KBM-7 (cell line): ENCODE results near the gene IQGAP1.

ENCODE experiments used
- DNase-seq: peaks from one replicate; pipeline ENCODE4 v3.0.0-alpha.2; 2015
- in situ Hi-C: fragments of 300-500 bp; cut with MboI; formaldehyde crosslinking; loops from 2 replicates; pipeline ENCODE4 v1.14.3; 2020; ENCODE audit warnings: low sequenced_read_pairs, low pct_unique_long_range_greater_than_20kb, mixed read lengths

IQGAP1 gene

DNA sequence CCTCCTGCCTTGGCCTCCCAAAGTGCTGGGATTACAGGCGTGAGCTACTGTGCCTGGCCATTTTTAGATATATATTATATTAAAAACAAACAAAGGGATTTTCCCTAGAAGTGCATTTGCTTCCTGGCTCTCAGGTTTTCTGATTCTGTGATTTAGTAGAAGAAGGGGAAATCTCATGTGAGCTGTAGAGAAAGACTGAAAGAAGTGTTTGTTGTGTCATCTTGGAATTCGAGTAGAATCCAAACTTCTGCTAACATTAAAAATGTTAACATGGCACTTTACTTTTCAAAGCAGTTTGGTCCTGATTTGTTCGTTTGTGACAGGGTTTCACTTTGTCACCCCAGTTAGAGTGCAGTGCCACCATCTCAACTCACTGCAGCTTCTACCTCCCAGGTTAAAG is 34.9 kb downstream of the IQGAP1 start:
- in situ Hi-C loops, result no loop called here
- DNase-seq, result no peak

DNA sequence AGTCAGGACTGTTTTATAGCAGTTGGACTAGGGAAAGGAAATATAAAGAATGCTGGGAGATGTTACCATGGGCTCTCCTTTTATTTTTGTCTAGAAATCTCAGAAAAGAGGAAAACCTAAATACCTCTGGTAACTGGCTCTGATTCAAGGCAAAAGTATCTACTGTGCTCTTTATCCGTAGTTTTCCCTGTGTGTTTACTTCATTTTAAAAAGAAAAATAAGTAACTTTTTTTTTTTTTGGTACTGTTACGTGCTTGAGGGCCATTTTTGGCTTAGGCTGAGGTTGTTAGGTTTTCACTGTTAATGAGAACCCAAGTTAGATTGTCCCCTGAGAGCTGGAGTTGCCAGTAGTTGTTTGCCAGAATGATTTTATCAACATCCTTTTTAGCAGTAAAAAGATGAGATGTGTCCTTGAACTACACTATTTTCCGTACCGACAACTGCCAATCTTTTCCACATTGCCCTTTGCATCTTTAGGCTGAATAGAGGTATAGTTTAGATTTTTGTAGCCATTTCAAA is 35.8 kb downstream of the IQGAP1 start:
- in situ Hi-C loops, result no loop called here
- no peak for DNase-seq

GRCh38 chr15:90425726-90426346 is 37.8 kb downstream of the IQGAP1 start:
- in situ Hi-C loops, result no loop called here
- DNase-seq, result no peak

- no peak for DNase-seq
- in situ Hi-C loops, result no loop called here
These were observed 39.1 kb downstream of the IQGAP1 start for GRCh38 chr15:90427185-90427584.

GRCh38 chr15:90432253-90432652 is 44.2 kb downstream of the IQGAP1 start:
- DNase-seq, result no peak
- in situ Hi-C loops, result no loop called here

DNA sequence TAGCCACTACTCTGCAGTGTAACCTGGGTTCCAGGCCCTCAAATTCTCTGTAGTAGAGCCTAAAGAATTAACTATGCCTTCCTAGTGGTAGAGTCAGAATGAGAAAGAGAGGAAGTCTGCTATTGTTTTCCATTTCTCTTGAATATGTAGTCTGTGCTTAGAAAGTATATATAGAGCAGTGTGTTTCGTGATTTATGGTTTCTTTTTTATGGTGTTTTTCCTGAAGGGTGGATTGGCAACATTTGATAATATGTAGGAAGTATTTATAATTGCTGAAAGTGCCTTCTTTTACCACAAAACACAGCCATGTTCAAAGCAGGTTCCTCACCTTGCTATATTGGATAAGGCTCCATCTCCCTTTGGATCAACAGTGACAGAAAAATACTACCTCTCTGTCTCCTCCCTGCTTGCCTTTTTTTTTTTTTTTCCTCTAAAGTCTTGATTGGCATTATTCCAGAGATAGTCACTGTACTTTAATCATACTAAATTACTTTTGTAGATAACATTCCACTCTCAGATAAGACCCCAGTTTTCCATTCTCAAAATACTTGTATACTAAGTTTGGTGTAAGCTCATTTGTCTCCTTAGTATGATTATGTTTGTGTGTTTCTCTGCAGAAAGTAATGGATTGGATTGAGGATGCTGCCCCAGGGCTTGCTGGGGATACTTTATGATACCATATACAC is 47.8 kb downstream of the IQGAP1 start:
- no peak for DNase-seq
- in situ Hi-C loops, result no loop called here

- DNase-seq, result peak; percentile 32
- in situ Hi-C loops, result no loop called here
These were observed 48.9 kb downstream of the IQGAP1 start for GRCh38 chr15:90436952-90437351.

DNA sequence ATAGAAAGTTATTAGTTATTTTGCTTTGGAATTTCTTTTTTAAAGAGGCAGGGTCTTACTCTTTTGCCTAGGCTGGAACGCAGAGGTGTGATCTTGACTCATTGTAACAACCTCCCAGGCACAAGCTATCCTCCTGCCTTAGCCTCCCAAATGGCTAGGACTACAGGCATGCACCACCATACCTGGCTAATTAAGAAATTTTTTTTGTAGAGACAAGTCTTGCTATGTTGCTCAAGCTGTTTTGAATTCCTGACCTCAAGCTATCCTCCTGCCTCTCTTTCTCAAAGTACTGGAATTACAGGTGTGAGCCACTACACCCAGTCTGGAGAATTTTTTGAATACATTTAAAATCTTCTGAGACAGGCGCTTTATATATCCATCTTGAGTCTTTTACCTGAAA is 49.5 kb downstream of the IQGAP1 start:
- in situ Hi-C loops, result no loop called here

GRCh38 chr15:90439946-90440345 is 51.9 kb downstream of the IQGAP1 start:
- no peak for DNase-seq
- in situ Hi-C loops, result no loop called here

More for the DNA sequence above, 49.5 kb downstream of the IQGAP1 start:
- DNase-seq, result no peak

GRCh38 chr15:90441027-90441426 is 53.0 kb downstream of the IQGAP1 start:
- in situ Hi-C loops, result no loop called here
- DNase-seq, result no peak

DNA sequence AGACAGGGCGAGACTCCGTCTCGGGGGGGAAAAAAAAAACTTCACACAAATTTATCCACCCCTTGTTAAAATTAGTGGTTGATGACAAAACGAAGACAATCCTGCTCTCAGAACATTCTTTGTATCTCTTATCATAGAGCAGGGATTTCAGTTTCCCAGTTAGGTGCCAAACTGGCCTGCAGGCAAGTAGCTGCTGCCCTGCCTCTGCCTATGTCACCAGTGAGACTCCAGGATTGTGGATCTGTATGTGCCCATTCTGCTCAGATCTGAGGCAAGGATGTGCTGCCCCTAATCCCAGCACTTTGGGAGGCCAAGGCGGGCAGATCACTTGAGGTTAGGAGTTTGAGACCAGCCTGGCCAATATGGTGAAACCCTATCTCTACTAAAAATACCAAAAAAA is 54.4 kb downstream of the IQGAP1 start:
- in situ Hi-C loops, result no loop called here
- DNase-seq, result no peak

DNA sequence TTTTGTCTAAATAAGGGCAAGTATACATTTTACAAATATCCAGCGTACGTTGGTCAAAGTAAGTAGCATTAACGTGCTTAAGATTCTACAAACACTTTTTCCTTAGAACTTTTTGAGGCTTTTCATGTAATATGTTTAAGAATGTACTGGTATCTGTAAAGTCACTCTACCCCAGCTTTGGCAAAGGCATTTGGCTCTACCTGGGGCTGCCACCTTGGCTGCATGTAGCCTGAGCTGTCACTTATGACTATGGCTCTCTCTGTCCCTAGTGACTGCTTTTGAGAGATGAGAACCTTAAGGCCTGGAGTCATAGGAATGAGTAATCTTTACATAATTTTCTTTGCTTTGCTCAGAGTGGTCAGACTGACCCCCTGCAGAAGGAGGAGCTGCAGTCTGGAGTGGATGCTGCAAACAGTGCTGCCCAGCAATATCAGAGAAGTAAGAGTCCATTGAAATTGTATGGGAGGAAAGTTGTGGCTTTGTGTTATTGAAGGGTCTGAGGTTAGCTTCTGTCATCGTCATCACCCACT is 61.2 kb downstream of the IQGAP1 start:
- DNase-seq, result no peak
- in situ Hi-C loops, result no loop called here

- in situ Hi-C loops, result no loop called here
- no peak for DNase-seq
These were observed 63.2 kb downstream of the IQGAP1 start for GRCh38 chr15:90451053-90451850.

- in situ Hi-C loops, result no loop called here
- no peak for DNase-seq
These were observed 68.2 kb downstream of the IQGAP1 start for GRCh38 chr15:90456236-90456635.

DNA sequence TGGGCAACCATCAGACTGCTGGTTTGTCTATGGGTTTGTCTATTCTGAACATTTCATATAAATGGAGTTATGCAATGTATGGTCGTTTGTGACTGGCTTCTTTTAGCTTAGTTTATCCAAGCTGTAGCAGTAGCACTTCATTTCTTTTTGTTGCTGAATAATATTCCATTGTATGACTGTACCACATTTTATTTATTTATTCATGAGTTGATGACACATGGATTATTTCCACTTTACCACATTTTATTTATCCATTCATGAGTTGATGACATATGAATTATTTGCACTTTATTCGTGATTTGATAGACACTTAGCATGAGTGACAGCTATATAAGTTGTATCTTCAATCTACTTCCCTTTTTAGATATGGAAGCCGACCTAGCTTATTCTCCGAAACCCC is 70.0 kb downstream of the IQGAP1 start:
- no peak for DNase-seq
- in situ Hi-C loops, result no loop called here

GRCh38 chr15:90459368-90459767 is 71.3 kb downstream of the IQGAP1 start:
- in situ Hi-C loops, result no loop called here
- DNase-seq, result no peak

- DNase-seq, result no peak
- in situ Hi-C loops, result no loop called here
These were observed 72.2 kb downstream of the IQGAP1 start for GRCh38 chr15:90460142-90460824.

DNA sequence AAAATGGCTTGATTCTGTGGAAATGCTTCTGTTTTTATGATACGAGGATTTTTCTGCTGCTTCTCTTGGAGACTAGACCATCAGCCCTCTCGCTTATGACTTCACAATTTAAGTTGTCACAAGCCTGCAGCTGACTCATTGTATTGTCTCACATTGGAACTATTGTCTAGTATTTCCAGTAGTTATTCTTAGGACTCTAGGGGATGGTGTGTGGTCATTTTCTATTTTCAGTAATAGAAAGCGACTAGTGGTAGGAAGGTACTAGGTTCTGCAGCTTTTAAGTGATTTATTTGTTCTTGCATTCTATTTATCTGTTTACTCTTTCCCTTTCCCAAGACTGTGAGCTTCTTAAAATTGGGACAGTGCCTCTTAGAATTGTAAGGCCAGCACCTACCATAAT is 75.3 kb downstream of the IQGAP1 start:
- in situ Hi-C loops, result no loop called here

DNA sequence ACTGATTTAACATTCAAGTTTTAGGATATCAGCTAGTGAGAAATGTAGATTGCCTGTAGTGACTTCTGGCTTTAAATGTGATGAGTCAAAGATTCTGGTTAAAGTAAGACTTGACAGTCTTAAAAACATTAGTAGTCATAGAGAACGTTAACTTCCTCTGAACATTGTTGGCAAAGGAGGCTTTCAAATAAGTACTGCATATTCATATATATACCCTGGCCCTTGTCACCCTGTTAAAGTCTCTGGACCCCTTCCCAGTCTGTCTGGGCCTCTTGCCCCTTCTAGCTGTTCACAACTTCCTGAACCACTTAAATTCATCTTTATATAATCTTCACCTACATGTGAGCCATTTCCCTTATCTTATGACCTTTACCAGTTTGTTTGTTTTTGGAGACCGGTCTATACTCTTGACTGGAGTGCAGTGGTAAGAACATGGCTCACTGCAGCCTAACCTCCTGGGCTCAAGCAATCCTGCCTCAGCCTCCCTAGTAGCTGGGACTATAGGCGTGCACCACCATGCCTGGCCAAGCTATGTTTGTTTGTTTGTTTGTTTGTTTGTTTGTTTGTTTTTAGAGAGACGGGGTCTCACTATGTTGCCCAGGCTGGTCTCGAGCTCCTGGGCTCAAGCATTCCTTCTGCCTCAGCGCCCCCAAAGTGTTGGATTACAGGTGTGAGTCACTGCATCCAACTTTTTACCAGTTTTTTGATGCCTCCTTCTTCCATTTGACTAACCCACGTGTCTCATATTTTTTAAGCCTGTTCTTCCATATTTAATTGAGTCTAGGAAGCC is 77.3 kb downstream of the IQGAP1 start:
- DNase-seq, result no peak
- in situ Hi-C loops, result no loop called here

More for the DNA sequence above, 75.3 kb downstream of the IQGAP1 start:
- no peak for DNase-seq
